Measurements from ENCODE around the gene GPR137.
A peak's percentile ranks its signal among the peaks of the same experiment; 100 is the strongest.

The GPR137 gene

DNA sequence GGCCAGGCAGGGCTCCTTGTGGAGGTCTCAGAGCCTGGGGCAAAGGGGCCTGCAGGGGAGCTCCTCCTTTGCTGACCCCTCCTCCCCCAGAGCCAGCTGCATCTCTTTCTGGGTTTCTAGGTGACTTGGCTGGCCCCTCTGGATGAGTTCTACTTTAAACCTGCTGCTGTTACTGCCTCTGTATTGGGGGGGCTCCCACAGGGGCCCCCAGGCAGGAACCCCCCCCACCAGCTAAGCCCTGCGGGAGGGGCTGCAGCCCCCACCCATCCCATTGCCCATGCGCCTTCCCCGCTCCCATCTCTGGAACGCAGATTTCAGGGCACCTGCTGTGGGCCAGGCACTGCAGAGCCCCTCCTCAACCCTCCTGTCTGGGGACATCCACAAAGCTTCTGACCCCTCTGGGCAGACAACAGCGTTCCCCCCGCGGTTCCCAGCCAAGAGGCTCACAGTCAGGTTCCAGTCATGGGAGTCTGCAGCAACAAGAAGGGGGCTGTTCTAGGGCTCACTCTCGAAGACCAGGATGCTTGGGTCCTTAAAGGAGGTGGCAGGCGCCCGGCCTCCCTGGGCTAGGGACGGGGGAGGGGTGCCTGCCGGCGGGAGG lies 35.1 kb upstream of the GPR137 start:
- H3K4me3 ChIP-seq (ENCODE audit: low read depth, low read length), result peak overlapping the region; percentile 60
- TF ChIP-seq, protein P1, sequence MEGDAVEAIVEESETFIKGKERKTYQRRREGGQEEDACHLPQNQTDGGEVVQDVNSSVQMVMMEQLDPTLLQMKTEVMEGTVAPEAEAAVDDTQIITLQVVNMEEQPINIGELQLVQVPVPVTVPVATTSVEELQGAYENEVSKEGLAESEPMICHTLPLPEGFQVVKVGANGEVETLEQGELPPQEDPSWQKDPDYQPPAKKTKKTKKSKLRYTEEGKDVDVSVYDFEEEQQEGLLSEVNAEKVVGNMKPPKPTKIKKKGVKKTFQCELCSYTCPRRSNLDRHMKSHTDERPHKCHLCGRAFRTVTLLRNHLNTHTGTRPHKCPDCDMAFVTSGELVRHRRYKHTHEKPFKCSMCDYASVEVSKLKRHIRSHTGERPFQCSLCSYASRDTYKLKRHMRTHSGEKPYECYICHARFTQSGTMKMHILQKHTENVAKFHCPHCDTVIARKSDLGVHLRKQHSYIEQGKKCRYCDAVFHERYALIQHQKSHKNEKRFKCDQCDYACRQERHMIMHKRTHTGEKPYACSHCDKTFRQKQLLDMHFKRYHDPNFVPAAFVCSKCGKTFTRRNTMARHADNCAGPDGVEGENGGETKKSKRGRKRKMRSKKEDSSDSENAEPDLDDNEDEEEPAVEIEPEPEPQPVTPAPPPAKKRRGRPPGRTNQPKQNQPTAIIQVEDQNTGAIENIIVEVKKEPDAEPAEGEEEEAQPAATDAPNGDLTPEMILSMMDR (IDR thresholded peaks at IDR 0.05; ENCODE audit: low read depth, low read length), result no peak

DNA sequence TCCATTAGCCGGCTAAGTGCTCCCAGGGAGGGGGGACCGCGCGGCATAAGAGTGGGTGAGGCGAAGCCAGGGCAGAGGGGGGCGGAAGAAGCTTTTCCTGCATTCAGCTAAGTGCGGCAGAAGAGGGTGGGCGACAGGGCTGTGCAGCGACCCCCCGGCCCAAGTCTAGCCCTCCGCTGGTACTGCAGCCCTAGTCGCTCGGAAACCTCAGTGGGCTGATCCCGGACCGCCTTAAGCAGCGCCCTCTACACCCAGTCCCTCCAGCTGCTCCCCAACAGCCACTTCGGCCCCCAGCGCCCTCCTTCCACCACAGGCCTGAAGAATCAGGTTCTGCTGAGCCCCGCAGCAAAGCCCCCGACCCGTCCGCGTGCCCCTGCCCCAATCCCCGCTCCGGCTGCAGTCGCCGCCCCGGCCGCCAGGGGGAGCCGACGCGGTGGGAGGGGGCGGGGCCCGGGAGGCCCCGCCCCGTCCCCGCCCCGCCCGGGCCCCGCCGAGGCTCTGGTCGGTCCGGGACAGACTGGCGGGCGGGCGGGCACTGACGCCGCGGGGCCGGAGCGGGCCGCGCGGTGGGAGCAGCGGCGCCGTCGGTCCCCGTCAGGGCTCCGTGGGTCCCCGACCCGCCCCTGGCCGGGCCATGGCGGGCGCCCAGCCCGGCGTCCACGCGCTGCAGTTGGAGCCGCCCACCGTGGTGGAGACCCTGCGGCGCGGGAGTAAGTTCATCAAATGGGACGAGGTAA lies 34.5 kb upstream of the GPR137 start, which contains the start of gene PLCB3:
PLCB3 (plus strand) TSS at position 515 of the 737 bp plus-strand sequence; CDS start at position 635, 120 bp downstream.
- H3K4me3 ChIP-seq (ENCODE audit: low read depth, low read length), result peak within 1 kb of the TSS; percentile 87
- TF ChIP-seq, protein P1 (IDR thresholded peaks at IDR 0.05; ENCODE audit: low read depth, low read length), result peak; percentile 45; the same call in 1 of the 2 replicates

DNA sequence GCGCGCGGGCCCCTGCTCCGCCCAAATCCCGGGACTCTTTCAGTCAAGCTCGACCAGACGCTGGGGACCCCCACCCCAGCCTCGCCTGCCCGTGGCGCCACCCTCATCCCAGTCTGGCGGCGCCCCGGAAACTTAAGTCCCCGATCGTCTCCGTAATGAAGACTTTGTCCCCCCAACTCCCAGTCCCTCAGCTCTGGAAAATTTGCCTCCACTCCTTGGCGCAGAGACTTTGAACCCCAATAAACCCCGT lies 34.0 kb upstream of the GPR137 start:
- TF ChIP-seq, protein P1 (IDR thresholded peaks at IDR 0.05; ENCODE audit: low read depth, low read length), result no peak
- peak overlapping the region; percentile 87 for H3K4me3 ChIP-seq (ENCODE audit: low read depth, low read length)

DNA sequence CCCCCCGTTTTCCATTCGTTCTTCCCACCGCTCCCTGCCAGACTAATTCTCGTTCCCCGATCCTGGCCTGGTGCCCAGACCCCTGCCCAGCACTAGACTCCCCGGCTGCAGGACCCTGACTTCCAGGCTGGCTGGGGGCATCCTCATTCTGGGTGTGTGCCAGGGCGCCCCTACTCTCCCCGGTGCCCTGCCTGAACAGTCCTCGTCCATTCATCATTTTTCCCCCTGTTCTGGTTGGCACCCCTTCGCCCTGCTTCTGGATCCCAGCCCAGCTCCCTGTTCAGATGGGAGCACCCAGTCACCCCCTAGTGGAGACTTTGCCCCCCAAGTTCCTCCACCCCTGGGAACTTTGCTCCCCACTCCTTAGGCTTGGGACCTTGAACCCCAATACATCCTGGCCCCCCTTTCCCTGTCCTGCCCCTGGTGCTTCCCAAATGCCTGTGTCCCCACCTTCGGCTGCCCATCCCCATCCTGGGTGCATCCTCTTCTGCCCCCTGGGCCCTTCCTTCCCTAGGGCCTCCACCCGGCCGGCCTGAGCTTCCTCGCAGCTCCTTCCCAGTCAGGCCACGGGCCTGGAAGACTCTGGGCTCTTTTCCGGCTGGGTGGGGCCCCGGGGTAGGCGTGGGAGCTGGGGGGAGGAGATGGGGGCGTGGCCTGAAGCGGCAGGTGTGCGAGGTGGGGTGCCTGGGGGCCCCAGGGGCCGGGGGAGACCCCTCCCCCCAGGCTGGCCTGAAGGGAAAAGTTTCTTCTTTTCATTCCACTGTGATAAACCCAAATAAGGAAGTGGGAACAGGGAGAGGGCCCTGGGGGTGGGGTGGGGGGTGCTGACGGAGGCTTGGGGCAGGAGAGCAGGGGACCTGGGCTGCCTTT lies 33.4 kb upstream of the GPR137 start:
- peak overlapping the region; percentile 87 for H3K4me3 ChIP-seq (ENCODE audit: low read depth, low read length)

DNA sequence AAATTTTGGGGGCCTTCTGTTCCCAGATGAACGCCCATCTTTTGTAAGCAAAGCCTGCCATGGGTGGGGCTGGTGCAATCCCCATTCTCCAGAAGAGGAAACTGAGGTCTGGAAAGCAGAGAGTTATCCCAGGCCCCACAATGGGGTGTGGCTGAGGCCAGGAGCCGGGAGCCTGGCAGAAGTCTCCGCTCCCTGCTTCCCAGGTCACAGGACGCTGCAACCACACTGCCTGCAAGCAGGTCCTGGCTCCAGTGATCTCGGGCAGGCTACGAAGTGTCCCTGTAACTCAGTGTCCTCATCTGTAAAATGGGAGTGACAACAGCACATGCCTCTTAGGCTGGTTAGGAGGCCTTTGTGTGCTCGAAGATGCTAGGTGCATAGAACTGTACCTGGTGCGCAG lies 32.6 kb upstream of the GPR137 start:
- H3K4me3 ChIP-seq (ENCODE audit: low read depth, low read length), result peak overlapping the region; percentile 87
- TF ChIP-seq, protein P1 (IDR thresholded peaks at IDR 0.05; ENCODE audit: low read depth, low read length), result no peak

More for the DNA sequence above, 33.4 kb upstream of the GPR137 start:
- TF ChIP-seq, protein P1 (IDR thresholded peaks at IDR 0.05; ENCODE audit: low read depth, low read length), result peak; percentile 54

DNA sequence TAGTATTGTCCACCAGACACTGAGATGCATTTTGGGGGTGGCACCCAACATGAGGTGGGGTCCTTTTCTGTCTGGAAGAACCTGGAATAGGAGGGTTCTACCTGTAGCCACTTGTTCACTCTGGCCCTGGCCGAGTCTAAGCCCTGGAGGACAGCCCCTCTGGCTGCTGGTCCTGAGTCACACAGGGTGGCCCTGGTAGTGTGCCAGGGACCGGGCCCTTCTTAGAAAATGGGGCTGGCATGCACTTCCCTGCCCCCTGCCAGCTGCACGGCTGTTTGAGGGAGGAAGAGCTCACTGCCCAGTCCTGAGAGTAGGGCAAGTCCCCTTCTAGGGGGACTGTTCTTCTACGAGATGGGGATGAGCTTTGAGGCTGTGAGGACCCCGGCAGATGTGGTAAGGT lies 32.2 kb upstream of the GPR137 start:
- TF ChIP-seq, protein P1 (IDR thresholded peaks at IDR 0.05; ENCODE audit: low read depth, low read length), result no peak
- H3K4me3 ChIP-seq (ENCODE audit: low read depth, low read length), result no peak overlapping the region
